Limb (tissue), 2 donors: Measurements from ENCODE around the gene YWHAB.

Experiments
- DNase-seq, 2 donors: peaks; one replicate each; pipeline ENCODE4 v3.0.0-alpha.2; 2016; ENCODE audit errors: extremely low spot score in 2 of 2

YWHAB gene

DNA sequence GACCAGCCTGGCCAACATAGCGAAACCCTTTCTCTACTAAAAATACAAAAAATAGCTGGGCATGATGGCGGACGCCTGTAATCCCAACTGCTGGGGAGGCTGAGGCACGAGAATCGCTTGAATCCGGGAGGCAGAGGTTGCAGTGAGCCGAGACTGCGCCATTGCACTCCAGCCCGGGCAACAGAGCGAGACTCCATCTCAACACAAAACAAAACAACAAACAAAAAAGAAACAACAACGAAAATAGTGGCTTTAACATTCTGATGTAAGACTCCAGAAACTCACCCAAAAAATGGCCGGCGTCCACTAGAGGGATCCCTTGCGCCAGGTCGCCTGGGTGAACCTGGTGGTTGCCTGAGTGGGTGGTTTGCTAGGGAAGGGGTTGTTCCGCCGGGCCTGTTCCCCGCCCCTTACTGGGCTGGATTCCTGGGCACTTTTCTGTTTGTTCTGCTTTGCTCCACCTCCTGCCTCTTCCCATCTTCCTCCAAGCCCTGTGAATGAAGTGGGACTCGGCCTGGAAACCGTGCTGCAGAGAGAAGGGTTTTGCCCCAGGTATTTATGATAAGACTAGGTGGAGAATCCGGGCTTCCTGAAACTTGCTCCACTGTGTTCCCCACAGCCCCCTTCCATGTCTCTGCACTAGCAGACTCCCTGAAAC lies 25.9 kb downstream of the YWHAB start:
- peak in 1 of 2 donors; percentile 51 for DNase-seq

DNA sequence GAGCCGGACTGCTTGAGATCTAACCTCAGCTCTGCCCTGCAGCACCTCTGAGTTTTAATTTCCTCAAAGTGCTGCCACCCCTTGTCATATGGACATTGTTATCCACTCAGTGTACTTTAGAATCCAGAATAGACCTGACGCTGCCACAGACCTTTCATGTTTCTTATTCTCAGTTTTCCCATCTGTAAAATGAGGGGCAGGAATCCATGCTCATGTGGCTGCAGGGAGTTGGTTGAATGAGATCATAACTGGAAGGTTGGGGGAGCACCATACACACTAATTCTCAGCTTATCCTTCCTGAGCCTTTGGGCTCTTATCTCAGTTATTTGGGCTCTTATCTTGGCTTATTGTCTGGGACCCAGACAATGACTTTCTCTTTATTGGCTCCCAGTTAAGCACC lies 26.7 kb downstream of the YWHAB start:
- no peak for DNase-seq

DNA sequence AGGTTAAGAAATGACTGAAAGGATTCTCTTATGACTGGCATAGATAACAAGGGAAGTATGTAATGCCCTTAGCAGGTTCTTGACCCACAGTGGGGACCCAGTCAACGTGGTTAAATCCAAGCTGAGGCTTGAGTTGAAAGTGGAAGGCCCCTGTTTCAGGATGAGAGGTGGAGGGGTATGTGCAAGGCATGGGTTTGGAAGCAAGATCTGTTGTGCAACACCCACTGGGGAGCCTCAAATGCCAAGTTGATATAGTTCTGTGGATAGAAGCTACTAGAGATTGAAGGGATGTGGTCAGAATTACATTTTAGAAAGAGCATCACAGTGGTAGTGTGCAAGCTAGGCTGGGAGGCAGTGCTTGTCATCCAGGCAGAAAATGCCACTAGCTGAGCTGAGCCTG lies 29.4 kb downstream of the YWHAB start:
- no peak for DNase-seq

DNA sequence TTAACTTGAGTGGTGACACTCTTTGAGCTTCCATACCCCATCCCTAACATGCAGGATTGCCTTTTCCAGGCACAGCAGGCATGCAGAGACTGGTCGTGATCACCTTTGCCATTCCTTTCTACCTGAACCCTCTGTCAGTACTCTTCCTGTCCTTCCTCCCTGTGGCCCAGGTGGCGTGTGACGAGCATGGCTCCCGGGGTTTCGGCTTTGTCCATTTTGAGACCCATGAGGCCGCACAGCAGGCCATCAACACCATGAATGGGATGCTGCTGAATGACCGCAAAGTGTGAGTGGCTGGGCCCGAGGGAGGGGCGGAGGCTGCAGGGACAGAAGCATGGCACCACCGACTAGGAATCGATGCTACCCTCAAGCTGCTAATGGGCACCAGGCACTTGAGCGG lies 31.1 kb downstream of the YWHAB start:
- no peak for DNase-seq

DNA sequence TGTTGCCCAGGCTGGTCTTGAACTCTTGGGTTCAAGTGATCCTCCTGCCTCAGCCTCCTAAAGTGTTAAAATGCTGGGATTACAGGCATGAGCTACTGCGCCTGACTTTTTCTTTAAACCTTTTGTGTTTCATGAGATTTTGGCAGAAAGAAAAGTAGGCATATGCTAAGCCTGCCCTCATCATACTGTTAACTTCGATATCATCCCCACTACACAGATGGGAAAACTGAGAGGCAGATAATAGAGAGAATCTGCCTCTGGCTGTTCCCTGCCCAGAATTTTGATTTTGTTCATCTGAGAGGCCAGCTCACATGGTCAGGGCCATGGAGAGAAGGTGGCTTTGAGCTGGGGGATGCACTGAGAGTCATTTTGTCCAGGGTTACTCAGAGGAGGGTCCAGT lies 31.9 kb downstream of the YWHAB start:
- no peak for DNase-seq

DNA sequence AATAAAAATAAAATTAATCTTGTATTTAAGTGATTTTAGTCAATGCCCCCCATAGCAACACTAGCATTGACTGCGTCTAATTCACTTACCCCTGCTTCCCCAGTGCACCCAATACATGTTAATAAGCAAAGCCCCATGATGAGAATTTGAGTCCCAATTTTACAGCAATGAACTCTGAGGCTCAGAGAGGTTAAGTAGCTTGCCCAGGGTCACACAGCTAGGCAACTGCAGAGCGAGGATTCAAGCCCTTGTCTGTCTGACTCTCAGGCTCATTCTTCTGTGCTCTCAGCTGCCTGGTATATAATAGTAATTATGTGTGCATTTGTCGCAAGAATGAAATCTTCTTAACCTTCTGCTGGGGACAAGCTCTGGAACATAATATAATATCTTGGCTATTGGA lies 32.8 kb downstream of the YWHAB start:
- DNase-seq = no peak

DNA sequence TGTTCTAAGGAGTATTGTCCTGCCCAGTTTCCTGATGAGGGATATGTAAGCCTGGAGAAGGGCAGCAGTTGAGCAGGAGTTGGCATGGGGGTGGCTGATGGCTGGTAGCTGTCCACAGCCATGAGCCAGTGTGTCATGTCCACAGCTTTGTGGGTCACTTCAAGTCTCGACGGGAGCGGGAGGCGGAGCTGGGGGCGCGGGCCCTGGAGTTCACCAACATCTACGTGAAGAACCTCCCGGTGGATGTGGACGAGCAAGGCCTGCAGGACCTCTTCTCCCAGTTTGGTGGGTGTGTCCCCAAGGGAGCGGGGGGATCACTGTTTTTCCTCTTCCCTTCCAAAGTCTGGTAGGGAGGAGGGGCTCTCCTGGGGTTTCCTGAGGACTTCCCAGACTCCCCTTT lies 33.3 kb downstream of the YWHAB start:
- no peak for DNase-seq

DNA sequence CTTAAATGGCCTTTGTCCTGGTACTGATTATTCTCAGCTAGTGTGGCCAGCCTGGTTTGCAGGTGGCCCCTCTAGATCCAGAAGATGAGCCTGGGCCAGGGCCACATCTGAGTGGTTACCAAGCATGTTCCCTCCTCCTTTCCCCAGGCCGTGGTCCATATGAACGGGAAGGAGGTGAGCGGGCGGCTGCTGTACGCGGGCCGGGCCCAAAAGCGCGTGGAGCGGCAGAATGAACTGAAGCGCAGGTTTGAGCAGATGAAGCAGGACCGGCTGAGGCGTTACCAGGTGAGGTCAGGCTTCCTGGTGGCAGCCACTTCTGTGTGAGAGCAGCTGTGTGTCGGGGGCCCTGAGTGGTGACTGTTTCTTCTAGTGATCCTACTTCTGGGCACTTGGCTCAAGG lies 35.9 kb downstream of the YWHAB start:
- DNase-seq = no peak

DNA sequence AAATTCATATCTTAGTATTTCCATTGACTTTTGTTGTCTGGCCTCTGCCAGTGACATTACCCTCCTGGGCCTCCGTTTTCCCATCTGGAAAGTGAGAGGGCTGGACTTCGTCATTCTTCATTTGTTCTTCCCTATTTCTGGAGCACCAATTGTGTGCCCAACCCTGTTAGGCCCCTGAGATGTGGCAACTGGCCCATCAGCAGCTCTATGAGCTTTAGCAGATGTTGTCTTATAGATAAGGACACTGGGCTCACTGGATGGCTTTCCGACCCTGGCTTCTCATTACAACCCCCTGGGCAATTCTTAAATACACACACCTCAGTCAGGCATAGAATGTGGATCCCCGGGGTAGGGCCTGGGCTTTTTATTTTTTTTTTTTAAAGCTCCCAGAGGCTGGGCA lies 39.0 kb downstream of the YWHAB start:
- no peak for DNase-seq

DNA sequence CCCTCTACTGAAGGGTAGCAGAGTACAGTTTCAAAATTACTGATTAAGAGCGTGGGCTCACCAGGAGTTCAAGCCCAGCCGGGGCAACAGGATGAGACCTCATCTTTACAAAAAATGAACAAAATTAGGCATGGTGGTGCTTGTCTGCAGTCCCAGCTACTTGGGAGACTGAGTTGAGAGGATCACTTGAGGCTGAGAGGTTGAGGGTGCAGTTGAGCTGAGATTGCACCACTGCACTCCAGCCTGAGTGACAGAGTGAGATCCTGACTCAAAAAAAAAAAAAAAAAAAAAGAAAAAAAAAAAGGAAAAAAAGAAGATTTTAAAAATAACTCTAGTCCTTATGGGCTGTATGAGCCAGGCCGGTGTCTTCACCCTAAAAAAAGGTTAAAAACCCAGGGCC lies 43.1 kb downstream of the YWHAB start:
- DNase-seq = no peak

DNA sequence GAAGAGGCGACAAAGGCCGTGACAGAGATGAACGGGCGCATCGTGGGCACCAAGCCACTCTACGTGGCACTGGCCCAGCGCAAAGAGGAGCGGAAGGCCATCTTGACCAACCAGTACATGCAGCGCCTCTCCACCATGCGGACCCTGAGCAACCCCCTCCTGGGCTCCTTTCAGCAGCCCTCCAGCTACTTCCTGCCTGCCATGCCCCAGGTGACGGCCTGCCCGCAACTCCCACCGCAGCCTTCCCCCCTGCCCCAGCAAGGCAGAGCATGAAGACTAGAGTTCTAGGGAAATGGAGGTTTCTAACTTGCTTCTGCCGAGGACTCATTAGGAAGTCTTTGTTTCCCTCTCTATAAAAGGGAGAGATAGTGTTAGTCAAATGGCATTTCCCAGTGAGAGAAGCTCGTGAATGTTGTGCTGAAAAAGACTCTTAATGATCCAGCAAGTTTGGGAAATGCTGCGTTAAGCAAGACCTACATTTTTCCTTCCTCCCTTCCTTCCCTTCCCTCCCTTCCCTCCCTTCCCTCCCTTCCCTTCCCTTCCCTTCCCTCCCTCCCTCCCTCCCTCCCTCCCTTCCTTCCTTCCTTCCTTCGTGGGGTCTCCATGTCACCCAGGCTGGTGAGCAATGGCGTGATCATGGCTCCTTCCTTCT lies 45.1 kb downstream of the YWHAB start:
- no peak for DNase-seq

DNA sequence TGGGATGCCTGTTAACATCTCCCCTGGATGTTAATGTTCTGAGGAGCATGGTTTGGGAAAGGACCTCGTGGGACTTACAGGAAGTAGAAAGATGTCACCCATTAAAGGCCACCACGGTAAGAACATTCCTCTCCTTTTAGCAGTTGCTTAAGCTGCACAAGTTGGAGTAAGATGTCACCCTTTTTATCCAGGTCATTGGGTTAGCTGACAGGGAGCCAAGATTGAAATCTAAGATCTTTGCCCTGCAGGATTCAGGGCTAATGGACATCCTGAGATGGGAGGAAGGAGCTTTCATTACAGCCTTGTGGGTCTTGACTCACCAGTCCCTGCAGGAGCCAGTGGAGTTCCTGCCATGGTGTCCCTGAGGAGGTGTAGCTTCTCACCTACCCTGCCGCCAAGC lies 46.4 kb downstream of the YWHAB start:
- no peak for DNase-seq

DNA sequence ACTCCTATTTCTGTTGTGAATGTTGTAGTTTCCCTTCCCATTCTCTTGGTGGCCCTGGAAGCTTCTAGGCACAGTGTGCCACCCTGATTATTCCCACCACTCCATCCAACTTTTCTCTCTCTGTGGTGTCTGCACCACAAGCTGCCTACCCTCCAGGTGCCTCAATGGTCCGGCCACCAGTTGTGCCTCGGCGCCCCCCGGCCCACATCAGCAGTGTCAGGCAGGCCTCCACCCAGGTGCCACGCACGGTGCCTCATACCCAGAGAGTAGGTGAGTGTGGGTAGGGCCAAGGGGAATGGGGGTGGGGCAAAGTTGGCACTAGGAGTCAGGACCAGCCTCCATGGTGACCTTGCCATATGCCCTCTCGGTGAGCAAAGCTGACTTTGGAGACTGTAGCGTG lies 47.4 kb downstream of the YWHAB start:
- no peak for DNase-seq

DNA sequence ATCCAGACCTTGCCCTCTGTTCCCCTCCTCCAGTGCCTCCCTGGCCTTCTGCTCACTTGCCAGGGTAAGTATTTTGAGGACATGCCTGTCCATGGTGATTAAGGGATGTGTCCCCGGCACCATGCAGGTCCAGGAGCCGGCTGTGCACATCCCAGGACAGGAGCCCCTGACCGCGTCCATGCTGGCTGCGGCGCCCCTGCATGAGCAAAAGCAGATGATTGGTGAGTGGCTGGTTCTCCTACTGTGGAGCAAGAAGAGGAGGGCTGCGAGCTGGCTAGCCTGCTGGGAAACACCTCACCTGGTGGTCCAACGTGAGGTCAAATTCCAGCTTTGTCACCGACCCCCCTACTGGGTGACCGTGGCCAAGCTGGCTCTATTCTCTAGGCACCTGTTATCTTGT lies 51.0 kb downstream of the YWHAB start:
- DNase-seq = no peak

DNA sequence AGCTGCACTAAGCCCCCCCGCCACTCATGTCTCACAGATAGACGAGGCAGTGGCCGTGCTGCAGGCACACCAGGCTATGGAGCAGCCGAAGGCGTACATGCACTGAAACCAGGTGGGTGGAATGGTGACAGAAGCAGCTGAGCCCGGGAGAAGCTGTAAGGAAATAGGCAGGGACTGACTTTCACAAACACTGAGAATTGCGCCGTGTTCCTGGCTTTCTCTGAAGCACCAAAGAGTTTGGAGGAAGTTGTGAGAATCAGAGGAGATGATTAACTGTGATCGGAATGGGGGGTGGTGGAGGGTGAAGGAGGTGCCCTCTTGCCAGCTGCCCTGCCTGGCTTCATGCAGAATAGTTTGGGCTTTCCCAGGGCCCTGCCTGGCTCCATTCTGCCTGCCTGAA lies 53.1 kb downstream of the YWHAB start:
- no peak for DNase-seq

DNA sequence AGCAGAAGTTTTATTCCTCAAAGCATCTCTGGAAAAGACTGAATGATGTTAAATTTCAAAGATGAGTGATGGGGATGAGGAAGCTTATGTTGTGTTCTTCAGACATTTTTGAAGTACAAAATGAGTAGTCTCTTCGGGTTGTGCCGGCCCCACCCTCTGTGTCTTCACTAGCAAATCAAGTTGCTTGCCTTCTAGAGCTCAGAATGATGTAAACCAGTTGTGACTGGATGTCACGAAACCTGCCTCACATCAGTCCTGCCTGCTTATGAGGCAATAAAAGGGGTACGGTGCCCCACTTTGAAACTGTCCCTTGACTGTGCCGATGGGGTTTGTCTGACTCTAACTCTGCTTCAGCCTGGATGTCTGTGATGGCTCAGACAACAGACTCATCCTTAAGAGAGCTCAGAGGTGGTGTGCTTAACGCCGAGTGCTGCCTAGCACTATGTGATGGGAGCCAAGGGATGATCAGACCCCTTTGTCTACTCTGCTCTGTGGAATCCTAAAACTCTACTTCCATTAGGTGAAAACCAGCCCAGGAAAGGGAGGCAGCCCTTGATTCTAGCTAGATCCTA lies 55.7 kb downstream of the YWHAB start:
- DNase-seq = no peak

DNA sequence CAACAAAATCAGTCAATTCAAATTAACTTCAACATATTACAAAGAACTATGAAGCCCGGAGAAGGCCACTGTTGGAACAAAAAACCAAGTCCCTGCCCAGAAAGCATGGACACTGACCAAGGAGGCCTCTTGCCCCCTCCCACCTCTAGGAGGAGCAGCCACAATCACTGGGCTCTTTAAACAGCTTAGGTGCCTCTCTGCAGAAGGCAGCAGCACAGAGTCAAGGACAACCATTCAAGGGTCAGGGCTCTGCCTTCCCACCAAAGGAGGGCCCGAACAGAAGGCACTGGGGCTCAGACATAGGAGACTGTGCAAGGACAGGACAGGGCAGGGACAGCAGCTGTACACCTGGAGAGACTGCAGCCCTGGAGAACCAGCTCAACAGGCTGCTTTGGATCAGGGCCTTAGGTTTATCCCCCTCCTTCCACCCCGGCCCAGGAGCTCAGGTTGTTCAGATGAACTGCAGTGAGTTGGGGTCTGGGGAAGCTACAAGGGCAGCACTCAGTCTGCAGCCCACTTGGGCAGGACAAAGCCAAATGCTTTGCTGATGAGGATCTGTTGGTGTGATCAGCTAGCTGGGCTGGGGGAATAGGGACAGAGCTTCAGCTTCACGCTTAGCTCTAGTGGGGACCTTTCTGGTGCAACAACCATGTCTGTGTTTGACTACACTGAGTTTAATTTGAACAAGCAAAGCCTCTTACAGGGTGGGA lies 56.9 kb downstream of the YWHAB start:
- DNase-seq = no peak

DNA sequence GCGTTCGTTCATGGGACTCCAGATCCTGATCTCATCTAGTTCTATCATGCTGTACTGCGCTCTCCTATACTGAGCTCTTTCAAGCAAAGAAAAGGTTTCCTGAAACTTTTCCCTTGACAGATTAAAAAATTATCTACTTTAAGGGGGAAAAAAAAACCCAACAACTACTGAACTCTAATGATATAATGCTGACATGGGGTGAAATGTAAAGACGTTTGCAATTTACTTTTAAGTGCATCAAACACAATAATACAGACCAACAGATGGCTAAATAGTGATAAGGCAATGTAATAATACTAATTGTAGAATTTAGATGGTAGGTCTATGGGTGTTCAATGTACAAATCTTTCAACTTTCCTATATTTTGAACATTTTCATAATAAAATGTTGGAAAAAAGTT lies 58.3 kb downstream of the YWHAB start:
- no peak for DNase-seq

DNA sequence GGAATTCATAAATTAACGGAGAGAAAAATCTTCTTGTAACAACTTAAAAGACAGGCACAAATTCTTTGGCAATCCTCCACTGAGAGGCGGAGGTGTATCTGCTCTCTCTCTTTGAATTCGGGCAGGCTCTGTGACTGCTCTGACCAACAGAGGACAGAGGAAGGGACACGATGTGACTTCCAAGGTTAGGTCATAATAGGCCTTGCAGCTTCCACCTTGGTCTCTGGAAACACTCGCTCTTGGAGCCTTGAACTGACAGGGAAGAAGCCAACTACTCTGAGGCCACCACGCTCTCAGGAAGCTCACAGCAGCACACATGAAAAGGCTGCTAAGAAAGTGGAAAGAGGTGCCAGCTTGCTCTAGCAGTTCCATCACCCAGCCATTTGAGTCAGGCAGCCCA lies 59.8 kb downstream of the YWHAB start:
- no peak for DNase-seq

DNA sequence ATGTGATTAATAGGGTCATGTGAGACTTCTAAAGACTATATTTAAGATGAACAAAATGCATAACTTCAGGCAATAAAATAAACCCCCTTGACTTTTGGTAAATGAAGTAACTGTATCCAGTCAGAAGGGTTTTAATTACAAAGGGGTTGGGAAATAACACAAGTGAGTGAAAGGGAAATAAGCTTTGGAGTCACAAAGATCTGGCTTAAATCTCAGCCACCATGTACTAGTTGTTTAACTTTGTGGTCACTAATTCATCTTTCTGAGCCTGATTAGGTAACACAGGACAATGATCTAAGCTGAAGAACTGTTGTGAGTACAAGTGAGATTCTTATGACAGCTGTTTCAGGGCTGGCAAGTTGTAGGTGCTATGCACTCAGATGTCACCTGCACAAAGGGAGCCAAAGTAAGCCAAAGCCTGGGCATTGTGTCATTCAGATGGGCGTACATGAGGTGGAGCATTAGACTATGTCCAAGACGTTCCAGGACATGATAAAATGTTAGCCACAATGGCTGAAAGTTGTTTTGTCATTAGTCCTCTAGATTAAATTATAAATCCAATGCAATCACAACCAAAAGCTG lies 60.9 kb downstream of the YWHAB start:
- no peak for DNase-seq

DNA sequence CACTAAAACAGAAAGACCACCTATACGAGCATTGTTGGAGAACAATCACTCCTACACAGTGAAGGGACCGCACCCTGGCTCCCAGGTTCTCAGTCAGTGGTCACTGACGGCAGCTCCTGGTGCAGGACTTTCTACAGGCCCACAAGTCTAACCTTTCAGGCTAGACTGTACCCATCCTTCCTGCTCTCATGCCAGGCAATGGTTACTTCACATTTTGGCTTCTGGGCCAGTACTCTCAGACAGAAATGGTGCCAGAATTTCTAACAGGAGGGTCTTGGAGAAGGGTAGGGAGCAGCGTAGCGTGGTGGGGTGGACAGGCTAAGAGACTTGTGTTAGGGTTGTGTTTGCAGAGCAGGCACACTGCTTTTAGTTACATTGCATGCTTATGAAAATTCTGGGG lies 62.6 kb downstream of the YWHAB start:
- no peak for DNase-seq

DNA sequence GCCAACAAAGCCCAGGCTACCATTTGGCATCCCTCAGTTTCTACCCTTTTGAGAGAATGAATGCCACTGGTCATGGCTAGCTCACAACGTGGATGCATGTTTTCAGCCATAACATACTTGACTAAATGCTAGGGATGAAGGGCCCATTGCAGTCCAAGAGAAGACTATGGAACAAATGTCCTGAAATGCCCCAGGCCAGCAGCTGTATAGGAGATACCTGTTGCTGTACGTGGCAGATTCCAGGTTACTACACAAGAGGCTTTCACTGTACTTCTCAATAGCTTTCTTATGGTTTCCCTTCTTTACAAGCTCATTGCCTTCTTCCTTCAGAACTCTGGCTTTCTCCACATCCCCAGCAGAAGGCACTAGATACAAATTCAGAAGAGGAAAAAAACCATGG lies 63.0 kb downstream of the YWHAB start:
- no peak for DNase-seq
